ENCODE data around the gene NCAM1.

Gene NCAM1

DNA sequence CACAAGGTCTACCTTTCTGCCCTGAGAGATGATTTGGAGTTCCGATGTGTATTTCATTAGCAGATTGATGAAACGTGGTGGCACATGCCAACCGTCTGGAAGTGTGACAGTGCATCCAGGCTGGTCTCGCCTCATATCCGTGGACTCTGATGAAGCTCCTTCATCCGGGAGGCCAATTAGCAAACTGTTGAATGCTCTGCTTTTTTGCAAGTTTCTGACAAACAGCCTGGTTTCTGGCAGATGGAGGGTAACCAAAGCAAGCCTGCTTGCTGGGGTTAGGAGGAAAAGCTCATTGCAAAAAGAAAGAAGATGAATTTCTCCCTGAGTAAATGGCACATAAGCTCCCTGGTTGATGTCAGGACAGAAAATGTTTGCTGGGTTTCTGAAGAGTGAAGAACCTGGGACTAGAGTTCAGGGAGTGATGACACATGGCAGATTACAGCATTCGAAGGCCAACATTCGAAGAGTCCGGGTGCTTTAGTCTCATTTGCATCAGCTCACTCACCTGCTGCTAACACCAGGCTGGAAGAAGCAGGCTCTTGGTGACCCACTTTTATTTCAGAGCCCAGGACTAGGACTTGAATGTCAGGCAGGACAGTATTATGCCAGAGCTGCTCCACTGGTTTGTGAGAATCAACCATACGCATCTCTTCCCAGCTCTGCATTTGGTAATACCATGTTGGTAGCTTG lies 217.3 kb downstream of the NCAM1 start:
- H3K9me3 ChIP-seq (ENCODE audit: control insufficient read depth, low read length), result no peaks in the 10 kb centered on the region
- H3K27me3 ChIP-seq (ENCODE audit: control insufficient read depth, insufficient read depth, low read length), result no peaks in the 10 kb centered on the region
- H2AFZ ChIP-seq, result no peak overlapping the region
- no peak overlapping the region for H3K4me2 ChIP-seq (ENCODE audit: low read length)
- no peak overlapping the region for H3K9ac ChIP-seq
- no peak overlapping the region for H3K27ac ChIP-seq
- no peaks in the 10 kb centered on the region for H3K79me2 ChIP-seq
- TF ChIP-seq, protein P1, sequence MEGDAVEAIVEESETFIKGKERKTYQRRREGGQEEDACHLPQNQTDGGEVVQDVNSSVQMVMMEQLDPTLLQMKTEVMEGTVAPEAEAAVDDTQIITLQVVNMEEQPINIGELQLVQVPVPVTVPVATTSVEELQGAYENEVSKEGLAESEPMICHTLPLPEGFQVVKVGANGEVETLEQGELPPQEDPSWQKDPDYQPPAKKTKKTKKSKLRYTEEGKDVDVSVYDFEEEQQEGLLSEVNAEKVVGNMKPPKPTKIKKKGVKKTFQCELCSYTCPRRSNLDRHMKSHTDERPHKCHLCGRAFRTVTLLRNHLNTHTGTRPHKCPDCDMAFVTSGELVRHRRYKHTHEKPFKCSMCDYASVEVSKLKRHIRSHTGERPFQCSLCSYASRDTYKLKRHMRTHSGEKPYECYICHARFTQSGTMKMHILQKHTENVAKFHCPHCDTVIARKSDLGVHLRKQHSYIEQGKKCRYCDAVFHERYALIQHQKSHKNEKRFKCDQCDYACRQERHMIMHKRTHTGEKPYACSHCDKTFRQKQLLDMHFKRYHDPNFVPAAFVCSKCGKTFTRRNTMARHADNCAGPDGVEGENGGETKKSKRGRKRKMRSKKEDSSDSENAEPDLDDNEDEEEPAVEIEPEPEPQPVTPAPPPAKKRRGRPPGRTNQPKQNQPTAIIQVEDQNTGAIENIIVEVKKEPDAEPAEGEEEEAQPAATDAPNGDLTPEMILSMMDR (IDR thresholded peaks at IDR 0.05), result no peak
- no peaks in the 10 kb centered on the region for H3K36me3 ChIP-seq (ENCODE audit: control insufficient read depth, insufficient read depth, low read length)
- H3K4me1 ChIP-seq, result no peaks in the 10 kb centered on the region
- no peak overlapping the region for H3K4me3 ChIP-seq (ENCODE audit: low read depth, low read length)

GRCh38 chr11:113179181-113179704 lies 218.0 kb downstream of the NCAM1 start:
- Histone ChIP-seq H3K4me3 (ENCODE audit: low read depth, low read length) (no peak overlapping the region), H3K4me2 (ENCODE audit: low read length) (no peak overlapping the region), H3K36me3 (ENCODE audit: control insufficient read depth, insufficient read depth, low read length) (no peaks in the 10 kb centered on the region), H3K9me3 (ENCODE audit: control insufficient read depth, low read length) (no peaks in the 10 kb centered on the region), H2AFZ (no peak overlapping the region), H3K27me3 (ENCODE audit: control insufficient read depth, insufficient read depth, low read length) (no peaks in the 10 kb centered on the region), H3K9ac (no peak overlapping the region), H3K27ac (no peak overlapping the region), H3K4me1 (no peaks in the 10 kb centered on the region), H3K79me2 (no peaks in the 10 kb centered on the region)
- TF ChIP-seq, protein P1 (IDR thresholded peaks at IDR 0.05), result no peak

- Histone ChIP-seq H2AFZ (no peak overlapping the region), H3K4me2 (ENCODE audit: low read length) (no peak overlapping the region), H3K9ac (no peak overlapping the region), H3K9me3 (ENCODE audit: control insufficient read depth, low read length) (no peaks in the 10 kb centered on the region), H3K27me3 (ENCODE audit: control insufficient read depth, insufficient read depth, low read length) (no peaks in the 10 kb centered on the region), H3K79me2 (no peaks in the 10 kb centered on the region), H3K4me3 (ENCODE audit: low read depth, low read length) (no peak overlapping the region), H3K27ac (no peak overlapping the region), H3K36me3 (ENCODE audit: control insufficient read depth, insufficient read depth, low read length) (no peaks in the 10 kb centered on the region), H3K4me1 (no peaks in the 10 kb centered on the region)
- TF ChIP-seq, protein P1 (IDR thresholded peaks at IDR 0.05), result no peak
Observed at GRCh38 chr11:113181094-113181493, 219.9 kb downstream of the NCAM1 start.

DNA sequence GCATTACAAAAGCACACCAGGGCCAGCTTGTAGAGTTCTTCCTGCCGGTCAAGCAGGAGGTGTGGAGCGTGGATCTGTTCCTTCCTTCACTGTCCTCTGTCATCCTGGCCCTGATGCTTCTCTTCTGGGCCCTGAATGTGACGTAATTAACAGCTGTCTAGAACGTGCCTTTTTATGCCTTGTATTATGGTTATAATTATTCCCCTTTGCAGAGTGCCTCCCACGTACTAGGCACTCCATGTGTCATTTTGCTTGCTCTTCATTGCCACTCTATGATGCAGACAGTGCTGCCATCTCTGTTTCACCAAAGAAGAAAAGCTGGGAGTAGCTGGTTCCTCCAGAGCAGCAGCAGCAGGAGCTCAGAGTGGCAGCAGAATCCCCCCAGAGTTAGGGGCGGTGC lies 221.1 kb downstream of the NCAM1 start:
- H3K4me2 ChIP-seq (ENCODE audit: low read length), result no peak overlapping the region
- TF ChIP-seq, protein P1 (IDR thresholded peaks at IDR 0.05), result no peak
- no peak overlapping the region for H2AFZ ChIP-seq
- H3K27ac ChIP-seq, result no peak overlapping the region
- H3K79me2 ChIP-seq, result no peaks in the 10 kb centered on the region
- H3K36me3 ChIP-seq (ENCODE audit: control insufficient read depth, insufficient read depth, low read length), result no peaks in the 10 kb centered on the region
- no peaks in the 10 kb centered on the region for H3K9me3 ChIP-seq (ENCODE audit: control insufficient read depth, low read length)
- no peaks in the 10 kb centered on the region for H3K27me3 ChIP-seq (ENCODE audit: control insufficient read depth, insufficient read depth, low read length)
- no peak overlapping the region for H3K4me3 ChIP-seq (ENCODE audit: low read depth, low read length)
- H3K9ac ChIP-seq, result no peak overlapping the region
- no peaks in the 10 kb centered on the region for H3K4me1 ChIP-seq

DNA sequence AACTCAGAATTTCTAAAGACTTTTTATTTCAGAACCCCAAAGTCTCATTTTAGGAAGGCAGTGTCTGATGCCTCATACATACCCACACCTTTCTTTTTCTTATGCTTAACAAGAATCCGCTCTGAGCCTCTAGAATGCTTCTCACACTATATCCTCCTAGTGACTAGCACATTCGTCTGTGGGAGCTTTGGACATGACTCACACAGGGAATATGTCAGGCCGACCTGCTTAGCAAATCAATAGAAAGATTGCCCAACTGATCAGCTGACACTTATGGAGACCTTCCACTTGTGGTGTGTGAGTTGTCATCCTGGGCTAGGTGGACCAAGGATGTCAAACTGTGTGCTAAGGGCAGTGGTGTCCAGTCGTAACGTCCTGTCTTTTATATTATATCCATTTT lies 223.3 kb downstream of the NCAM1 start:
- Histone ChIP-seq H3K4me3 (ENCODE audit: low read depth, low read length) (no peak overlapping the region), H3K4me1 (no peaks in the 10 kb centered on the region), H3K9ac (no peak overlapping the region), H3K4me2 (ENCODE audit: low read length) (no peak overlapping the region), H3K27me3 (ENCODE audit: control insufficient read depth, insufficient read depth, low read length) (no peaks in the 10 kb centered on the region), H3K79me2 (no peaks in the 10 kb centered on the region), H3K27ac (no peak overlapping the region), H3K9me3 (ENCODE audit: control insufficient read depth, low read length) (no peaks in the 10 kb centered on the region), H3K36me3 (ENCODE audit: control insufficient read depth, insufficient read depth, low read length) (no peaks in the 10 kb centered on the region), H2AFZ (no peak overlapping the region)
- TF ChIP-seq, protein P1 (IDR thresholded peaks at IDR 0.05), result no peak
